ENCODE data around the gene MFN2.
"Not testable (repeated sequence)": the region's sequence is repeated elsewhere in the genome, so short reads cannot be mapped to it uniquely, and the experiment has no call there.

MFN2 gene

GRCh38 chr1:12001249-12001917, 21.1 kb downstream of the MFN2 start:
- DNase-seq = no peak

- DNase-seq = no peak
Observed at GRCh38 chr1:12001996-12002493, 21.8 kb downstream of the MFN2 start.

GRCh38 chr1:12003762-12004161, 23.5 kb downstream of the MFN2 start:
- no peak for DNase-seq

- no peak for DNase-seq
Observed at GRCh38 chr1:12005488-12006166, 25.4 kb downstream of the MFN2 start.

- DNase-seq = no peak
Observed at GRCh38 chr1:12006167-12006921, 26.1 kb downstream of the MFN2 start.

GRCh38 chr1:12007204-12007603, 27.0 kb downstream of the MFN2 start:
- no peak for DNase-seq

- not testable (repeated sequence) for DNase-seq
Observed at GRCh38 chr1:12008355-12008754, 28.1 kb downstream of the MFN2 start.

- no peak for DNase-seq
Observed at GRCh38 chr1:12009318-12009947, 29.2 kb downstream of the MFN2 start.

GRCh38 chr1:12010746-12011570, 30.7 kb downstream of the MFN2 start:
- DNase-seq = no peak

- DNase-seq = no peak
Observed at GRCh38 chr1:12011998-12012397, 31.8 kb downstream of the MFN2 start.

GRCh38 chr1:12012560-12013316, 32.5 kb downstream of the MFN2 start:
- no peak for DNase-seq

- DNase-seq = no peak
Observed at GRCh38 chr1:12014141-12014991, 34.1 kb downstream of the MFN2 start.

- no peak for DNase-seq
Observed at GRCh38 chr1:12015001-12015491, 34.8 kb downstream of the MFN2 start.

- DNase-seq = no peak
Observed at GRCh38 chr1:12015499-12015898, 35.3 kb downstream of the MFN2 start.

- DNase-seq = no peak
Observed at GRCh38 chr1:12016182-12016581, 35.9 kb downstream of the MFN2 start.

- DNase-seq = no peak
Observed at GRCh38 chr1:12019858-12020509, 39.7 kb downstream of the MFN2 start.

GRCh38 chr1:12021616-12022015, 41.4 kb downstream of the MFN2 start:
- no peak for DNase-seq

GRCh38 chr1:12022036-12022435, 41.8 kb downstream of the MFN2 start:
- DNase-seq = no peak

- DNase-seq = no peak
Observed at GRCh38 chr1:12026586-12026985, 46.3 kb downstream of the MFN2 start.

GRCh38 chr1:12028248-12028647, 48.0 kb downstream of the MFN2 start:
- no peak for DNase-seq
